C4-2B (cell line): ENCODE measurements around the gene BPIFA1.

ENCODE experiments used
- ZFX ChIP-seq: fragments of 450-650 bp; IDR thresholded peaks from 2 replicates; pipeline ENCODE4 v1.6.1; 2017
- TF ChIP-seq, protein P1 (sequence below): fragments of 450-650 bp; conservative IDR thresholded peaks from 2 replicates; pipeline ENCODE4 v1.5.1; 2017; ENCODE audit warnings: mild to moderate bottlenecking

DNA sequence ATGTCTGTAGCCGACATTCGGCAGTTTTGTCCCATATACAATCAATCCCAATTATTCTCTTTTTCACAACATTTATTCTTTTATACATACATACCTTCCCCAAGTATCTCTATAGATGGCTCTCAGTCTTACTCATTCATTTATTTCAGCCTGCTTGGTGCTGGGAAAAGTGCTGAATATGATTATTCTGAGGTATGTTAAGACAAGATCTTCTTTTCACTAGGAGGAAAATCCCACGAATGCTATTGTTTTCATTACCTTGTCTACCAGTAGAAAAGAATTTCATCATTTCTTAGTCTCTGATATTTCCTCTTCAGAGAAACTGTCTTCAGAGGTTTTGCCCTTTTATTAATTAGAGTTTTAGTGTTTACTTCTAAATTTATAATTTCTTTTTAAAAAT lies 32.4 kb upstream of the BPIFA1 start:
- TF ChIP-seq, protein P1, sequence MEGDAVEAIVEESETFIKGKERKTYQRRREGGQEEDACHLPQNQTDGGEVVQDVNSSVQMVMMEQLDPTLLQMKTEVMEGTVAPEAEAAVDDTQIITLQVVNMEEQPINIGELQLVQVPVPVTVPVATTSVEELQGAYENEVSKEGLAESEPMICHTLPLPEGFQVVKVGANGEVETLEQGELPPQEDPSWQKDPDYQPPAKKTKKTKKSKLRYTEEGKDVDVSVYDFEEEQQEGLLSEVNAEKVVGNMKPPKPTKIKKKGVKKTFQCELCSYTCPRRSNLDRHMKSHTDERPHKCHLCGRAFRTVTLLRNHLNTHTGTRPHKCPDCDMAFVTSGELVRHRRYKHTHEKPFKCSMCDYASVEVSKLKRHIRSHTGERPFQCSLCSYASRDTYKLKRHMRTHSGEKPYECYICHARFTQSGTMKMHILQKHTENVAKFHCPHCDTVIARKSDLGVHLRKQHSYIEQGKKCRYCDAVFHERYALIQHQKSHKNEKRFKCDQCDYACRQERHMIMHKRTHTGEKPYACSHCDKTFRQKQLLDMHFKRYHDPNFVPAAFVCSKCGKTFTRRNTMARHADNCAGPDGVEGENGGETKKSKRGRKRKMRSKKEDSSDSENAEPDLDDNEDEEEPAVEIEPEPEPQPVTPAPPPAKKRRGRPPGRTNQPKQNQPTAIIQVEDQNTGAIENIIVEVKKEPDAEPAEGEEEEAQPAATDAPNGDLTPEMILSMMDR, result no peak
- TF ChIP-seq ZFX, result no peak
